ENCODE measurements around the gene KCNN3. TPM values are rescaled to one million over a fixed set of nuclear protein-coding genes. Genes with fewer than 3 reads are reported as not detected.
A peak's percentile ranks its signal among the peaks of the same experiment; 100 is the strongest.

The KCNN3 gene
- total and polyA plus RNA-seq, 7 donors, result 0.23 to 27.7 (median 9.4) TPM

DNA sequence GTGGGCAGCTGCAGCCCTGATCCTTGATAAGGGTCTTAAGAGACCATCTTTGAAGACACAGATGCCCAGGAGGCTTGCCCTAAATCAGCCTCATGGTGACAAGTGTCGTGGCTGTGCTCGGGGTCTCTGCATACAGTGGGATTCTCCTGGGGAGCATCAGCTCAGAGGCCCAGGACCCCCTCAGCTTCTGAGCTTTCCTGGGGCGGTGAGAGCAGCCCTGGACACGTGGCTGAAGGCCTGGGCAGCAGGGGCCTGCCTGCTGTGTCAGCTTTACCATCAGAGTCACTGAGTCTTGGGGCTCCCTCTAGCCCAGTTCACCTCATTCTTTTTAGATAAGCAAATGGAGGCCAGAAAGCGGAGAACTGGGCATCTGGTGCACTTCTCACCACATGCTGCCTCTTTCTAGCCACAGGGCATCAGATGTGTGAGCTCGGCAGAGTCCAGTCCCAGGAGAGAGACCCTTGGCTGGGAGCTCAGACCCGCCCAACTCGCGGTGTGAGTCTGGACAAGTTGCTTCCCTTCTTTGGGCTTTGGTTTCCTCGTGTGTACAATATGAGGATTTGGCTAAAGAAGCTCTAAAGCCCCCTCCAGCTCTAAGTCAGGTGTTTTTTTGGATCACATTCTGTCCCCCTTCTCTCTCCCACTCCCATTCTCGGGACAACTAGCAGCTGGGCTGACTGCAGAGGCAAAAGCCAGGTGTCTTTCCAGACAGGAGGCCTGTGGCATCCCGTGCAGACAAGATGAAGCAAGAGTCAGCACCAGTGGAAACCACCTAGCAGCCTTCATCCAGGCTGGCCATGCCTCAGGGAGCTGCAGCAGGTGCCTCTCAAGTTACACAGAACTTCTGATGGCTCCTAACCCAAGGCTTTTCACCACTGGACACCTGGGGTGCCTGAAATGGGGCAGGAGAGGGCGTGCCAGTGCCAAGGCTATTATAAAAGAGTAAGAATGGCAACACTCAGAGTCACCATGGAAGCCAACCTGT lies 119.1 kb downstream of the KCNN3 start:
- 72 to 83% methylated on average over 13 of the region's 13 CpGs for WGBS, 2 donors
- peaks cover 0 to 18% (median 0%) of the 10 kb centered on the region in 3 donors for H3K27me3 ChIP-seq
- intact Hi-C loops (cut with DNase I), result no loop called here
- no peak overlapping the region for H3K4me3 ChIP-seq
- no peaks in the 10 kb centered on the region for H3K36me3 ChIP-seq
- H3K4me1 ChIP-seq, result peaks cover 0 to 42% (median 18%) of the 10 kb centered on the region in 4 donors
- no peaks in the 10 kb centered on the region for H3K9me3 ChIP-seq
- peak; percentile 54 for DNase-seq
- no peak for TF ChIP-seq POLR2AphosphoS5 (IDR thresholded peaks at IDR 0.05)
- H3K27ac ChIP-seq, result peak overlapping the region in 2 of 4 donors; percentile 50 to 63

DNA sequence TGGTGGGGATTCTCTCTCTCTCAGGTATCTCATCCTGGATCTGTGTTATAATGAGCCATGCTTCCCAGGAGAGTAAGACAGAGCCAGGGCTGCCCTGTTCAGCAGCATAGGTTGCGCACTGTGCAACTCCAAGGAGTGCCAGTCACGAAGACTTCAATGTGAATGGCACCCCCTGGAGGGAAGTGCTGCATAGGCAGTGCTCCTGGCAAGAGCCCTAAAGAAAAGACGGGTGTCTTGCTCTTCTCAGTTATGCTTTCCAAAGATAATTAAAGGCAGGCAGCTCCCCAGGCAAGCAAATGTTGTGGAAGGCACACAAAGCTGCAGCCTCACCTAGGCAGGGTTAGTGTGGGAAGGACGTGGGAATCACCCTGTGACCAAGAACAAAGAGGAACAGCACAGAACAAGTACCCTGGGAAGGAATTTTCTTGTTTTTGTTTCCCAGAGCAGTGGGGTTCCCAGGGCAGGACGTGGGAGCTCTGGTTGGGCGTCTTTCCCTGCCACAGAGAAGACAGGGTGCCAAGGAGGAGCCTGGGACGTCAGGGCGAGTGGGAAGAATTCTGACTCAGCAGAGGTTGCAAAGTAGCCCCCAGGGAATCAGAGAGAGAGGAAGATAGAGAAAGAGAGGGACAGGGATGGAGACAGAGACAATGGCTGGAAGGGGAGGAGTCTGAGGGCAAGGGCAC lies 120.9 kb downstream of the KCNN3 start:
- 55 to 74% methylated on average over 8 of the region's 8 CpGs for WGBS, 2 donors
- DNase-seq, result no peak
- Histone ChIP-seq H3K36me3 (no peaks in the 10 kb centered on the region), H3K4me3 (no peak overlapping the region), H3K27ac (peak overlapping the region in 2 of 4 donors; percentile 50 to 63), H3K9me3 (no peaks in the 10 kb centered on the region), H3K4me1 (peaks cover 0 to 45% (median 18%) of the 10 kb centered on the region in 4 donors), H3K27me3 (peaks cover 0 to 18% (median 0%) of the 10 kb centered on the region in 3 donors)
- TF ChIP-seq, protein P1, sequence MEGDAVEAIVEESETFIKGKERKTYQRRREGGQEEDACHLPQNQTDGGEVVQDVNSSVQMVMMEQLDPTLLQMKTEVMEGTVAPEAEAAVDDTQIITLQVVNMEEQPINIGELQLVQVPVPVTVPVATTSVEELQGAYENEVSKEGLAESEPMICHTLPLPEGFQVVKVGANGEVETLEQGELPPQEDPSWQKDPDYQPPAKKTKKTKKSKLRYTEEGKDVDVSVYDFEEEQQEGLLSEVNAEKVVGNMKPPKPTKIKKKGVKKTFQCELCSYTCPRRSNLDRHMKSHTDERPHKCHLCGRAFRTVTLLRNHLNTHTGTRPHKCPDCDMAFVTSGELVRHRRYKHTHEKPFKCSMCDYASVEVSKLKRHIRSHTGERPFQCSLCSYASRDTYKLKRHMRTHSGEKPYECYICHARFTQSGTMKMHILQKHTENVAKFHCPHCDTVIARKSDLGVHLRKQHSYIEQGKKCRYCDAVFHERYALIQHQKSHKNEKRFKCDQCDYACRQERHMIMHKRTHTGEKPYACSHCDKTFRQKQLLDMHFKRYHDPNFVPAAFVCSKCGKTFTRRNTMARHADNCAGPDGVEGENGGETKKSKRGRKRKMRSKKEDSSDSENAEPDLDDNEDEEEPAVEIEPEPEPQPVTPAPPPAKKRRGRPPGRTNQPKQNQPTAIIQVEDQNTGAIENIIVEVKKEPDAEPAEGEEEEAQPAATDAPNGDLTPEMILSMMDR (IDR thresholded peaks at IDR 0.05), result no peak
- no peak for TF ChIP-seq POLR2A (IDR thresholded peaks at IDR 0.05)
- no peak for TF ChIP-seq POLR2AphosphoS5 (IDR thresholded peaks at IDR 0.05)
- TF ChIP-seq EP300 (IDR thresholded peaks at IDR 0.05), result no peak
- intact Hi-C loops (cut with DNase I), result loop anchor here (5.0 kb wide), 1 partner anchor 88 kb away; no protein-coding TSS in a partner anchor

DNA sequence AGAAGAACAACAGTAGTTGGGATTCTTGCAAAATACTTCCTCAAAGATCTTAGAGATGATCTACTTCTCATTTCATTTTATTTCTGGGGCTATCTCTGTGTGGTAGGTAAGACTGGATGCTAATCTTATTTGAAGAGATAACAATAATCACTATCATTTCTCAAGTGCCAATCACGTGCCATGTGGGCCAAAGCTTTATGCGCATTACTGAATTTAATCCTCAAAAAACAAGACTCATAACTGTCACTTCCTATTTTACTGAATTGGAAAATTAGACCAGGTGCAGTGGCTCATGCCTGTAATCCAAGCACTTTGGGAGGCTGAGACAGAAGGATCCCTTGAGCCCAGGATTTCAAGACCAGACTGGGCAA lies 121.7 kb downstream of the KCNN3 start:
- intact Hi-C loops (cut with DNase I), result loop anchor here (5.0 kb wide), 1 partner anchor 89 kb away; no protein-coding TSS in a partner anchor
- Histone ChIP-seq H3K27me3 (peaks cover 0 to 18% (median 0%) of the 10 kb centered on the region in 3 donors), H3K27ac (peak overlapping the region in 3 of 4 donors; percentile 46 to 69 (median 63)), H3K4me3 (no peak overlapping the region), H3K36me3 (no peaks in the 10 kb centered on the region), H3K9me3 (no peaks in the 10 kb centered on the region), H3K4me1 (peaks cover 0 to 46% (median 18%) of the 10 kb centered on the region in 4 donors)
- WGBS, 2 donors, result 54 to 56% methylated on average over 2 of the region's 2 CpGs
- TF ChIP-seq POLR2AphosphoS5 (IDR thresholded peaks at IDR 0.05), result no peak
- TF ChIP-seq, protein P1 (IDR thresholded peaks at IDR 0.05), result no peak
- no peak for TF ChIP-seq EP300 (IDR thresholded peaks at IDR 0.05)
- no peak for TF ChIP-seq POLR2A (IDR thresholded peaks at IDR 0.05)
- no peak for DNase-seq

DNA sequence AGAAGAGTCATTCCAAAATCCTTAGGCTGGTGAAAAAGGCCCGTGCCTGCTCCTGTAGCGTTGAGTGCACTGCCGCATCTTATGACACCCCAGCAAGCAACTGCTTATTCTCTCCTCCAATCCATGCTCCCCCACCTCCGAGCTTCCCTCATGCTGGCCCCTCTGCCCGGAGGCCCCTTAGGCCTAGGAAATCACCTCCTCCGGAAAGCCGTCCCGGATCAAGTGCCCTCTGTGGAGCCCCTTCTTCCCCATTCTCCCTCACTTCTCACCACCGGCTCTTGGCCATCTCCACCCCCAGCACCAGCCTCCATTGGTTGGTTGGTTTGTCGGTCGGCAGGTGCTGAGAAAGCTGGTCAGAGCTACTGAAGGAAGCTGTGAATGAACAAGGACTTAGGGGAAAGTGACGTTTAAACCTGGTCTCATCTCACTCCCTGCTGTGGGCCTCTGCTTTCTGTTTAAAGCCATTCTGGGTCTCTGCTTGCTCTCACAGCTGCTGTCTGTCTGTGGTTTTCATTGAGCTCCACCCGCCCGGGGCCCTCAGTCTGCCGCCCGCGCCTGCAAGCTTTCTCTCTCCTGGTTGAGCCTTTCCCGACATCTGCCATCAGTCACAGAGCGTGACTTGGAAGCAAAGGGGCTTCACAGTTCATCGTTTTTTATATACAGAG lies 122.2 kb downstream of the KCNN3 start:
- no peak overlapping the region for H3K4me3 ChIP-seq
- DNase-seq, result peak; percentile 92
- no peaks in the 10 kb centered on the region for H3K36me3 ChIP-seq
- H3K27me3 ChIP-seq, result peaks cover 0 to 18% (median 0%) of the 10 kb centered on the region in 3 donors
- TF ChIP-seq POLR2A (IDR thresholded peaks at IDR 0.05) (no peak), POLR2AphosphoS5 (IDR thresholded peaks at IDR 0.05) (peak; percentile 59 to 79 (median 64))
- no peaks in the 10 kb centered on the region for H3K9me3 ChIP-seq
- peaks cover 0 to 47% (median 18%) of the 10 kb centered on the region in 4 donors for H3K4me1 ChIP-seq
- H3K27ac ChIP-seq, result peak overlapping the region in 3 of 4 donors; percentile 46 to 69 (median 63)
- 24 to 36% methylated on average over 20 of the region's 20 CpGs for WGBS, 2 donors
- intact Hi-C loops (cut with DNase I), result loop anchor here (5.0 kb wide), 1 partner anchor 89 kb away; no protein-coding TSS in a partner anchor

DNA sequence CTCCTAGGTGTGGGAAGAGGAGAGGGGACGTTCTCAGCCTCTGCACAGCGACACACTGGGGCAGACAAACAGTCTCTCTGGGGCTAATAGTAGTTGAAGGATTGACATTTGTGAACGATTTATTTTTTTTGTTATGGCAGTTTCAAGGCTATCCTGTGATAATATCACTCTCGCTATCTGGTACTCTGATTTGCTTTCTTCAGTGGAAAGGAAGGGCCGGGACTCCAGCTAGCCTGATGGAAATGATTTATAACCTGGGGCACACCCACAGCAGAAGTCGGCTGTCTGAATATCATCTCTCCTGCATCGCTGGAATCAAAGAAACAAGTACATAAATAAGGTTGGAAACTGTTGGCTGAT lies 122.7 kb downstream of the KCNN3 start:
- no peak for DNase-seq
- peak overlapping the region in 2 of 4 donors; percentile 63 to 69 for H3K27ac ChIP-seq
- H3K9me3 ChIP-seq, result no peaks in the 10 kb centered on the region
- intact Hi-C loops (cut with DNase I), result loop anchor here (5.0 kb wide), 1 partner anchor 90 kb away; no protein-coding TSS in a partner anchor
- TF ChIP-seq POLR2A (IDR thresholded peaks at IDR 0.05) (no peak), POLR2AphosphoS5 (IDR thresholded peaks at IDR 0.05) (no peak), EP300 (IDR thresholded peaks at IDR 0.05) (no peak)
- TF ChIP-seq, protein P1 (IDR thresholded peaks at IDR 0.05), result no peak
- peaks cover 0 to 18% (median 0%) of the 10 kb centered on the region in 3 donors for H3K27me3 ChIP-seq
- 18 to 39% methylated on average over 7 of the region's 7 CpGs for WGBS, 2 donors
- H3K4me1 ChIP-seq, result peaks cover 0 to 52% (median 18%) of the 10 kb centered on the region in 4 donors
- H3K4me3 ChIP-seq, result no peak overlapping the region
- H3K36me3 ChIP-seq, result no peaks in the 10 kb centered on the region
